HG03460 (cell line): Measurements from ENCODE around the gene SPNS2.

Experiments
- ATAC-seq: cut with Tn5 transposase; IDR thresholded peaks from one replicate; pipeline ENCODE4 v1.9.1; 2021; ENCODE audit not compliant: unreplicated experiment

SPNS2 gene

DNA sequence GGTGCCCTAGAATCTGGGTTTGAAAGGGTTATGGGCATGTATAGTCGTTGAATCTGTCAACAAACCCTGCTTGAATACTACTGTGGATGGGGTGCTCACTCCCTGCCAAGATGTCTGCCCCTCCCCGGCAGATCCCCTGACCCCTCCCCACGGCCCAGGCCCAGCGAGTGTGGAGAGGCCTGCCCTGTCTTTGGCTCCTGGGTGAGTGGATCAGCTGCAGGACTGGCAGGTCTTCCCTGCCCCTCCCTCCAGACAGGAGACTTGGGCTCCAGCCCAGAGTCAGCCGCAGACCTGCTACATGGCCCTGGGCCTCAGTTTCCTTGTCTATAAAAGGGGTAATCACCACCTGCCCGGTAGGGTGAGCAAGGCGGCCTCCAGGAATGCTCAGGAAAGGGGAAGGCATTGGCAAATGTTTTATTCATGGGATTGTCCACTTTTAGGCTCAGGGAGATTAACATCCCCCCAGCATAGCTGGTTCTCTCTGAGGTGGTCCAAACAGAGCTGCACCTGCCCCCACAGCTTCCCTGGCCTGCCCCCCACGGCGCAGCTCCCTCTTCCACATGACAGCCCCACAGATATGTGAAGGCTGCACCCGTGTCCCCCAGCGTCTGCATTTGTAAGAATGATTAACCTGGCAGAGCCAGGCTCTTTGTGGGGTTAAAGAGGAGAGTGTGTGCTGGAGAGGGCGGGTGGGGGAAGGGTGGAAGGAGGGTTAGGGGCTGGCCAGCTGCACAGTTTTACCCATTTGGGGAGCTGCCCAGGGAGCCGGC is 18.5 kb upstream of the SPNS2 start:
- ATAC-seq = no peak

DNA sequence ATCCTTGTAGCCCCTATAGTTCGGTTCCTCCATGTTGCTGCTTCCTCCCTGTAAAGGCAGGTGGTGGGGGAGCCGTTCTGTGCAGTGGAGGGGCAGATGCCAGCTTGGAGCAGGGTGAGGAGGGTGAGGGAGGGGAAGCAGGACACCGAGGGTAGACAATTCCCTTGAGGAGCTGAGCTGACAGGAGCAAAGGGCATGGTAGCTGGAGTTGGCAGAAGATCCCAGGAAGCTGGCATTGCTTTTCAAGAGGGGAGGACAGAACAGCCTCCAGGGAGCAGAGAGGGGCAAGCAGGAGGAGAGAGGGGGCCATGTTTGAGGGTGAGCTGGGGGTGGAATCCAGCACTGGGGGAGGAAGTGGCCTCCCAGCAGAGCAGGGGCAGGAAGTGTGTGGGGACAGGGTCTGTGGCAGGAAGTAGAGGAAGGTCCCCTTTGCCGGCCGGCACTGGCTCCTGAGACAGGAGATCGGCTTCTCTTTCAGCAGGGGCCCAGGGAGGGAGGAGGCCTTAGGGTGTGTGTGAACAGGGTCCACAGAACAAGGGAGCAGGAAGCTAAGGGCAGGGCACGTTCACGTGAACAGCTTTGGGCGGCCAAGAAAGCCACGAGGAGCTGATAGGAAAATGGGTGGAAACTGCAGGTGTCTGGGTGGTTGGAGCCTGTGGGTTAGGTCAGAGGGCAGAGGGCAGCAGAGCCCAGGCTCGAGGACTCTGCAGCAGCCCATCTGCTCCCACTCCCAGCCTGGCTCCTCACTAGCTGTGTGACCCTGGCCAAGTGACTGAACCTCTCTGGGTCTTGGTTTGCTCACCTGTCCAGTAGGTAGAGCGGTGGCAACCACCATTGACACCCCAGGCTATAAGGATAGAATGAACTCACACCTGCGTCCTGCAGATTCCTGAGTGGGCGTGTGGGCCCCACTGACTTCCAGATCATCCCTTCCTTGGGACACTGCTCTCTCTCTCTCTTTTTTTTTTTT is 17.5 kb upstream of the SPNS2 start:
- ATAC-seq = no peak

DNA sequence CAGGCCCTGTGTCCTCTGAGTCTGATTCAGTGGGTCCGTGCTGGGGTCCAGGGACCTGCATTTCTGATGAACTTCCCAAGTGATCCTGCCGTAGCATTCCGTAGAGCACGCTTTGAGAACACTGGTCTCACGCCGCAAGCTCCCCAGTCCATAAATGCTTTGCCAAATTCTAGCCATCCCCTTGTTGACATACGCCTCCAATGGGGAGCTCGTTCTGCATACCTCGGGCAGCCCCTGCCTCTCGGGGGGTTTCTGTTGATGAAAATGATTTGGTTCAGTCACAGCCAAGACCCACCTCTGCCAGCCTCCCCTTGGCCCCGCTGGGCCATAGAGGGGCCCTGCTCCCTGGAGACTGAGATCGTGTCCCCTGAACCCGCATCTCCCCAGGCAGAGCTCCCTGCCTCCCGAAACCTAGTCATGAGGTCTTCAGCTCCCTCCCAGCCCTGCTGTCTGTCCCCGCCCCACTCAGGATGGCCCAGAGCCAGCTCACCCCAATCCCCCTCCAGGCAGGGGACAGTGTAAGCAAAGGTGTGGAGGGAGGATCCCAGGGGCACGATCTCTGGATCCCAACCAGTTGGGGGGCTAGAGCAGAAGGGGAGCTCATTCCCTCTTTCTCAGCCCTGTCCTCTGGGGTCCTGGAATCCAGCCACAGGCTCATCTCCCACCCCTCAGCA is 16.2 kb upstream of the SPNS2 start:
- no peak for ATAC-seq

DNA sequence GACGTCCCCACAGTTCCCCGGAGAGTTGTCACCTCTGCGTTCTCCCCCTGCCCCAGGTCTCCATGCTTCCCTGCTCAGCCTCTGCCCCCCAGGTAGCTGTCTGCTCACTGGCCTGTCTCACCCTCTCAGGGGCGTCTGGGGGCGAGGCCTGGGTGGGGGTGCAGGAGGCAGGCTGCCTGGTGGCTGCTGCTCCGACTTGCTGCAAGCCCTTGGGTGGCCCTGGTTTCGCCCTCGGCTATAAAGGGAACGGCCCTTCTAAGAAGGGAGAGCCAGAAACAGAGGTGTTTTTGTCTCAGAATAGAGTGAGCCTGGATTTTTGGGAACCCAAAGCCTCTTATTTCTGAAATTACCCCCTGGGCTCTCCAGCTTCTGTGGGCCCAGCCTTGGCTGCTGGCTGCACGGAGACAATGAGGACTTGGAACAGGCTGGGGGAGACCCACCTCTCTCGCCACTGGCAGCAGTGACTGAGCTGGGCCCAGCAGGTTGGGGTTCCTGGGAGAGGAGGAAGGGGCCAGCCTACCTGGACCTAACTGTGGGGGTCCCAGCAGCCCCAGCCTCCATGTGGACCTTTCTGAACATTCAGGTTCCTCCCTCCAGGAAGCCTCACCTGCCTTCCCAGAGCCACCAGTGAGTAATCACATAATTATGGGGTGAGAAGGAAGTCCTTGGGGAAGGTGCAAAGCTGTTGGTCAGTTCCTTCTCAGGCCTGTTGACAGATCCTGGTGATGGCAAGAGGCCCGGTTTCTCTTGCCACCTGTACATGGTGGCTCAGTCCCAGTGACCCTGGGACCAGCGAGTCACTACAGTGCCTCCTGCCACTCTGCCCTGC is 15.5 kb upstream of the SPNS2 start:
- ATAC-seq = no peak

DNA sequence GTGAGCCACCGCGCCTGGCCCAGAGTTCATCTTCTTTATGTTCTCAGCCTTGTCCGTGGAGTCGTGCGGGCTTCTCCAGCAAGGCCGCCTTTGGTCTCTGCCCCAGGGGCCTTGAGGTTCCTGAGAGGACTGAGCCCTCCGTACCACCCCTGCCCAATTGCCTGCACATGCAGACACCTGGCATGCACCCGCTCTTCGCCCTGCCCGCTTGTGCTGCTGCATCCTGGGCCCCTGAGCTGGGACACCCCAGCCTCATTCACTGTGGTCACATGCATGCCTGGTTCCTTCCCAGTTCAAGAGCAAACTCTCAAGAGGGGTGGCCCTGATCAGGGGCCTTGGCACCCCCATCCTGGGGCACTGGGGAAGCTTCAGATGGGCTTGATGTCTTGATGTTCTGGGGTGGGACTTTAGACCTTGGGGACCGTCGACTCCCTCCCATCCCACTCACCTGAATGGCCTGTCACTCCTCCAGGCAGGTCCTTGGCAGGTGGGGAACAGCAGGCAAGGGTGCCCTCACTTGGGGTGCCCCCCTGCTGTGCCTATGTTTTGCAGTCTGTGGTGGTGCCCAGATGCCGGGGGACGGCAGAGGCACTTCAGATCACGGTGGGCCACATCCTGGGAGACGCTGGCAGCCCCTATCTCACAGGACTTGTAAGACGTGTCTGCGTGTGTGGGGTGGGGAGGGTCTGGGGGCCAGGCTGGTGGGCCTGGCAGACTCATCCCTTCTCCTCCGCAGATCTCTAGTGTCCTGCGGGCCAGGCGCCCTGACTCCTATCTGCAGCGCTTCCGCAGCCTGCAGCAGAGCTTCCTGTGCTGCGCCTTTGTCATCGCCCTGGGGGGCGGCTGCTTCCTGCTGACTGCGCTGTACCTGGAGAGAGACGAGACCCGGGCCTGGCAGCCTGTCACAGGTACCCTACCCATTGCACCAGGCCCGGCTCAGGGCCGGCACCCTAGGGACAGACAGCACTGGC is 12.7 kb upstream of the SPNS2 start:
- ATAC-seq = no peak

DNA sequence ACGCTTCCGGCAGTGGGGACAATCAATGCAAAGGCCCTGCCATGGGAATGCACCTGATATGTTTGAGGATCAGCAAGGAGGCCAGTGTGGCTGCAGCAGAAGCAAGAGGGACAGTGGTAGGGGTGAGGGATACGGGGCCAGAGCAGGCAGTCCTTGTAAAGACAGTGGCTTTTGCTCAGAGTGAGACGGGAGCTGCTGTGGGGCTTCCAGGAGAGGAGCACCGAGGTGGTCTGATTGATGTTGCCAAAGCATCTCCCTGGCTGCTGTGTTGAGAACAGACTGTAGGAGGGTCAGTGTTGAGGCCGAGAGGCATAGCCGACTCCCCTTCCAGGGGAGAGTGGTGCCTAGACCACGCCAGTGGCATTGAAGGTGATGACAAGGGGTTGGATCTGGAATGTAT is 11.4 kb upstream of the SPNS2 start:
- no peak for ATAC-seq

DNA sequence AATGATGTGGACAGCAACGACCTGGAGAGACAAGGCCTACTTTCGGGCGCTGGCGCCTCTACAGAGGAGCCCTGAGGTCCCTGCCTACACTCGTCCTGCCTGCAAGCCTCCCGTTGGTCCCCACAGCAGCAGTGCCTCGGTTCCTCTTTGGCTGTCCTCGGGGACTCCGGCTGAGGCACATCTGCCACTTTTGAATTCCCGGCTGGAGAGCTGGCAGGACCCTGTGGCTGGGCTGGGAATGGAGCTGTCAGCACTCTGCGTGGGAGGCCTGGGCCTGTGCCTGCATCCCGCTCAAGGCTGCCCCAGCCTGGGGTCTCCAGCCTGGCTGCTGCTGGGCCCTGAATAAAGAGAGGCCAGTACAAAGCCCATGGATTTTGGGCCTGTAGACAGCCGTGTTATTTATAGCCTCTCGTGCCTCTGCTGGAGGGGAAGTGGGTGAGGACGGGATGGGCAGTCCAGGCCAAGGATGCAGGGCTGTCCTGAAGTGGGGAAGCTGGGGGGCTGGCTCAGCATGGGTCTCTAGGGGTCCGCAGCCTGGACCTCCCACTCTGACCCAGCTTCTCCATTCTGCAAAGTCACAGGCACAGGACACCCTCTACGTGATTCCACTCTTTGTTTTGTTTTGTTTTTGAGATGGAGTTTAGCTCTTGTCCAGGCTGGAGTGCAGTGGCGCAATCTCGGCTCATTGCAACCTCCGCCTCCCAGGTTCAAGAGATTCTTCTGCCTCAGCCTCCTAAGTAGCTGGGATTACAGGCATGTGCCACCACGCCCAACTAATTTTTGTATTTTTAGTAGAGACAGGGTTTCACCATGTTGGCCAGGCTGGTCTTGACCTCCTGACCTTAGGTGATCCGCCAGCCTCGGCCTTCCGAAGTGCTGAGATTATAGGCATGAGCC is 10.6 kb upstream of the SPNS2 start:
- no peak for ATAC-seq

DNA sequence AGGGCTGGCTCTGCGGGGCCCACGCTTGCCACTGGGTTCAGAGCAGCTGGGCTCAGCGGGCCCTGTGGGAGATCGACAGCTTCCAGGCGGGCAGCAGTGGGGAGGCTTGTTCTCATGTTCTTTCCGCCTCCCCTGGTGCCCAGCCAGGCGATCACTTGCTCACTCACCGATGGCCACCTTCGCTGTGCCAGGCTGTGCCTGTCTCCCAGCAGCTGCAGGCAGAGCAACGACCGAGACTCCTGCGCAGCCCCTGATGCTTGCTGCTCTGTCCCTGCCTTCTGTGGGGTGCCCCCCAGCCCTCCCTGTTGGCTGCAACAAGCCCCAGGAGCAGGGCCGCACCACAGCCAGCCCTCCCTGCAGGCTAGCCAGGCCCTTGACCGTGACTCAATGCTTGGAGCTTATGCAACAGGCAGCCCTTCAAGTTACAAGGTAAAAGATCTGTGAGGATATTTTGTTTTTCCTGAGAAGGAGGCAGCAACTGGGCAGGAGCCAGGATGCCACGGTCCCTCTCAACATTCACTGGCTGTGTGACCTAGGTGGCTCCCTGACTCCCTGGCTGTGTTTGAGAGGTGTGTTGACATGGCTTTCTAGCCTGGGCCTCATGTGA is 9.6 kb upstream of the SPNS2 start:
- ATAC-seq = no peak

DNA sequence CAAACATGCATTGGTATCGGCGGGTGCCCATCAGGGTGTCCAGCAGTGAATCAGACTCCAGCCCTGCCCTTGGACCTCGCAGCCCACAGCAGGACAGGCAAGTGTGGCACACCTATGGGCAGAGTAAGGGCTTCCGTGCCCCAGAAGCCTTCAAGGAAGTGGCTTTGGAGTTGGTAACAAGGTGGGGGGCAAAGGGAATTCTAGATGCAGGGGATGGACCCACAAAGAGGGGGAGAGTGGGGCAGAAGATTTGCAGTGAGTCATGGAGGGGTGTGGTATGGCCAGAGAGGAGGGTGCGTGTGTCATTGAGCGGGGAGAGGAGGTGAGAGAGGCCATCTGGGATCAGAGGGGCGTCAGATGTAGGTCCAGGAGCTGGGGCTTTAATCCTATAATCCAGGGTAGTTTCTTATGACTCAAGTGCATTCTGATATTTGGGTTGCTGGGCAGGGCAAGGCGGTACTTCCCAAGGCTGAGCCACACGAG is 8.5 kb upstream of the SPNS2 start:
- ATAC-seq = no peak

DNA sequence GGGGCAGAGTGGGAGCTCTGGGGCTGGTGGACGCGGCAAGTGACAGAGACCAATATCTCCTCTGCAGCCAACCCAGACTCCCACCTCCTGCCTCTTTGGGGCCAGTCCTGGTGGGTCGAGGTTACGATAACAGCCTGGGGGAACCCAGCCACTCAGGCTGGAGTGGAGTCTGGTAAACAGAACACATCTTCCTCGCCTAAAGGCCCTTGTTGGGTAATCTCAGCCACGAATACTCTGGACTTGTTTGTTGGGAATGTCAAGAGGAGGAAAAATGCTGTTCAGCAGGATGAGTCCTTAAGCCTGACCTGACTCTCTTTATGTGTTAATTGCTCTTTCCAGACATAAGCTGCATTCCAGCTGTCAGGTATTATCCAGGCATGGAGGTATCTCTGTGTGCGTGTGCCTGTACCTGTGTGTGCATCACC is 8.0 kb upstream of the SPNS2 start:
- no peak for ATAC-seq

DNA sequence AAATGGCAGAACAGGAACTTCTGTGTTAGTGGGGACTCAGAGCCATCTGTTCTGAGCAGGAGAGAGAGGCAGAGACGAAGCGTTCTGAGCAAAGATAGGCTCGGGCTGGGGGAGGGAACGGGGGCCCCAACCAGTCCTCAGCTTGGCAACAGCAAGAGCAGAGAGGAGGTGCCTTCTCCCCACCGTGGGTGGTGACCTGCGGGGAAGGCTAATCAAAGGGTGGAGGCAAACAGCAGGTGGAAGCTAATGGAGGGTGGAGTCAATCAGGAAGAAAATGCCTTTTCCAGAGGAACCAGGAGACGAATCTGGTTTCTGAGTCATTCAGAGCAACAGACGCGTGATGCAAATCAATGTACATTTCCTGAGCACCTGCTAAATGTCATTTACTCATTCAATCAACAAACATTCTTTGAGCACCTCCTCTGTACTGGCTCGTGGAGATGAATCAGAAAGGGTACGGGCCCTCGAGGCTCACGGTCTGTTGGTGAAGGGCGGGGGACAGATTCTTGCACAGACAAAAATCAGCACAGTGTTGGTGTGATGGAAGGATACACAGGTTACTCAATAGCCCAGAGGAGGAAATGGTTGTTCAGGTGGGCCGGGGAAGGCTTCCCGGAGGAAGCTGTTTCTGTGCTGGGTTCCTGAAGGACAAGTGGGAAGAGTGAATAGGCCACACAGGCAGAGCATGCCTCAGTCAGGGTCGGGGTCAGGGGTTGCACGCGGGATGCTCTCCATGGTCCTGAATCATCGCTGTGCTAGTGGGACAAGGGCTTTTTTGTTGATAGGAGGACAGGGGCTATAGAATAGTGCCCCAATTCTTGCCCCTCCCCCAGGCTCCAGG is 5.7 kb upstream of the SPNS2 start:
- no peak for ATAC-seq

DNA sequence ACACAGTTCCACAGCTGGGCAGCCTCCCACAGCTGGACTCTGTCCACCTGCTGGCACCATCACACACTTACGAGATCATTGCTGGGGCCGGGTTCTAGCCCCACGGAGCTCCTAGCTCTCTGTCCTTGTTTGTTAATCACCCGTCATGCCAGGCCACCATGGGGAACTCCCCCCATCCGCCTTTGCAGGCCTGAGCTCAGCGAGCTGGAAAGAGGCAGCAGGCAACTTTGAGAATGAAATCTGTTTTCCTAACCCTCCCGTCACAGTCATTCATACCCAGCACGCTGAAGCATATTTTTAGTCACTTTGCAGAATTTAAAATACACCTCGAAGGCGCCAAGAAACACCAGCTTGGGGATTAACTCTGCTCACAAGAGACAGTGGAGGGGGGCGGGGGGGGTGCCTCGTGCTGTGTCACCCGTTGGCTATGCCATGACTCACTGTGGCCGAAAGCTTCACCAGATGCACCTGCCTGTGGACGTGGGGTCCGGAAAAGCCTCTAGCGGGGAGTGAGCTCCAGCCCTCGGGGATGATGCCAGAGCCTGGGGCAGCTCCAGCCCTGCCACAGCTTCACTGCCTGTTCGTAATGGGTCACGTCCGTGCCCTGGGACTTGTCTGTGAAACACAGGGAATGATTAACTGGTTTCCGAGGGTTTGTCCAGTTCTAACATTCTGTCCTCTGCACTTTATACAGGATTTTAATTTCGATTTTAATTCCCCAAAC is 1.4 kb upstream of the SPNS2 start:
- ATAC-seq = no peak

DNA sequence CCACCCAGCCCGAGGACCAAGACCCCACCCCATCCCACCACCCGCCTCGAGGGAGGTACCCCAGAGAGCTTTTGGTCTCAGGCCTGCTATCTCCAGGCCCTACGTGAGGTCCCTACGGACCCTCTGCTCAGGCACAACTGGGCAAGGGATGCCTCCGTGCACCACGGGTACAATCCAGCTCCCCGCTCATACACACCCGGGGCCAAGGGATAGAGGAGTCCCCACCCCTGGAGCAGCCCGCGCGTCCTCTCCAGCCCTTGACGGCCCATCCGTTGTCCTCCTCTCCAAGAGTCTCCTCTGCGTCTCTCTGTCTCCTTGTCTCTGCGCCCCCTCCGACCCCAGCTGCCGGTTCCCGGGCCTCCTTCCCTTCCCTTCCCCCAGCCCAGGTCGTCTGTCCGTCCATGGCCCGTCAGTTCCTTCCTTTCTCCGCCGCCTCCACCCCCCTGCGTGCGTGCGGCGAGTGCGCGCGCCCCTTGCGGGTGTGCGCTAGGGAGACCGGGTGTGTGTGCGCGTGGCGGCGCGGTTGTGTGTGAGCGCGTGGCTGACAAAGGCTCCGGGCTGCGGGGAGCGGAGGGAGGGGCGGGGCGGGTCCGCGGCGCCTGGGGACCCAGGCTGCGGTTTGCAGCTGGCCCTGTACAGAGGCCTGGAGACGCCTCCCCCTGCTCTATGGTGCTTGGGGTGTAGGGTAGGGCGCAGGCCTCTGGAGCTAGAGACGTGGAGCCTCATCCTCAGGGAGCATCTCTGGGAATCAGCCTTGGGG is 930 bp downstream of the SPNS2 start:
- ATAC-seq = no peak

DNA sequence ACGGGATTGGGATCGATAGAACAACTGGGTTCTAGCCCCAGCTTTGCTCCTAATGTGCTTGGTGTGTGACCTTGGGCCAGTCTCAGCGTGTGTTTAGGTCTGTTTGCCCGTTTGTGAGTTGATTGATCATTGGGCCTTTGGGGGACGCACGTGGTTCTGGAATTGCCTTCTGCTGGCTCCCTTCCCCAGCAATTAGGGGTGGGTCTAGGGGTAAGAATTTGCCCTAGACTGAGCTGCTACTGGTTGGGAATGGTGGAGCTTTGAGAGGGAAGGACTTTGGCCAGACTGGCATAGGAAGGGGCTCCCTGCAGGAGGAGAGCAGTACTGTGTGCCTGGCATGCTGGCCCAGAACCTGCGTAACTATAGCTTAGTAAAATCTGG is 1.5 kb downstream of the SPNS2 start:
- no peak for ATAC-seq

DNA sequence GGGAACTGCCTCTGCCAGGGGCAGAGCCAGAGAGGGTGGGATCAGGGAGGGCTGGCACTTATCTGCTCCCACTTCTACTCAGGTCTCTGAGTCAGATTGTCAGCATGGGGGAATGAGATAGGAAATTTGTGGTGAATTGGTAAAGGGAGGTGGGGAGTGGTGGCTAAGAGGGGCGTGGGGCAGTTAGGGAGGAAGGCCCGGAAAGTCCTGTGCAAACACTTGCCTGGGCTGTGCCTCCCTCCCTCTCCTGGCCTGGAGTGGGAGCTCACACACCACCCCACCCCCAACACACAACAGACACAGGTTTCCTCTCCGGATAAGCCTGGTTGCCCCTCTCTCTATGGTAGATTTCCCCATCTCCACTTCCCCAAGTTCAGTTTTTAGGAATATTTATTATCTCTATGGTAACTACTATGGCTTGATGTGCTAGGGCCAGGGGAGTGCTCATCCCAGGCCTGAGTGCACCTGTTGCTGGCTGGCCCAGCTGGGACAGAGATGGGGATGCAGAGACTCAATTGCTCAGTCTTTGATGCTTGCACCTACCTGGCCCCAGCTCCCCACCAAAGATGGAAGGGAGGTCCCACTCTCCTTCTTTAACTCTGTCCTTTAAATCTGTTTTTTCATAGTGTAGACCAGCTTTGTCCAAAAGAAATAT is 2.7 kb downstream of the SPNS2 start:
- no peak for ATAC-seq
